Effector CD8-positive, alpha-beta T cell (primary cell): Measurements from ENCODE around the gene PITX2.

ENCODE experiments used
- DNase-seq: peaks from one replicate; lab custom pipeline; 2025; lab: John Stamatoyannopoulos, UW

The PITX2 gene

DNA sequence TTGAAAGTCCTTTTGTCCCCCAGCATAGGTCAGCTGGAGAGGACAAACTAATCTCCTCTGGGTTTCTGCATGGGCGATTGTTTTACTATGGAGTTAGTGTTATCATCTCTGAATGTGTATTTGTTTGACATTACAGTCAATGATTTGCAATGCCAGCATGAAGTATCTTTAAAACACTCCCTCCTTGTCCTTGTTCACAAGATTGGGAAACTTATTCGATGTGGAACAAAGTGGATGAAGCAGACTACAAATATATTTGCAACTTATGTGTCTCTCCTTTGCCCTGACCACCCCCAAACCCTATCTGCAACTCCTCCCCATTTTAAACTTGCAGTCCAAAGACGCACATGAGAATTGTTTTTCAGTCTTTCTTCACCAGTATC, 1.5 kb upstream of the PITX2 start:
- no peak for DNase-seq

DNA sequence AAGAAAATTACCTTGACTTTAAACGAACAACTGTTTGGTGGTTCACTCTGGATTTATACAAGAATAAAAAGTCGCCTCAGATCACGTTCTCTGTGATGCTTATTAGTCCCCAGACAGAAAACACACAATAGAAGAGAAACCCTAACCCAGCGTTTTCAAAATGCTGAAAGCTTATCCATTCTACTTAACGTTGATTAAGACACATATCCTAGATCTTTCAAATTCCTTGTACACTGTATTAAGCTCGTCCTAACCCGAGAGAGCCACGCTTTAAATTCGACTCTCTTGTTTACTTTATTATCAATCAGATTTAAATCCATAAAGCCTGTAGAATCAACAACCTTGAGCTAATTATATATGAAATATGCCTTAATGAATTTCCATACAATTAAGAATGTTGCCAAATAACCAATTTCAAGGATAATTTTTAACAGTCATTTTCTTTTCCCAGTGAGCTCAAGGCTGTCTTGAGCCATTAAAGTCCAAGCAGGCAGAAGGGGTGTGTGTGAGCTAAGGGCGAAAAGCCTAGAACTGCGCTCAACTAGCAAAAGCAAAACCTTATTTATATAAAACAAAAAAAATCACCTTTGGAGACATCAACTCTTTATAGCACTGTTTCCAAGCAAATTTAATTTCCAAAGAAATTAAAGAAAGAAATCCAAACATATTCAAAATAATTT, 981 bp upstream of the PITX2 start:
- no peak for DNase-seq

- DNase-seq, result no peak
Measured at GRCh38 chr4:110621839-110622751, 782 bp downstream of the PITX2 start.

DNA sequence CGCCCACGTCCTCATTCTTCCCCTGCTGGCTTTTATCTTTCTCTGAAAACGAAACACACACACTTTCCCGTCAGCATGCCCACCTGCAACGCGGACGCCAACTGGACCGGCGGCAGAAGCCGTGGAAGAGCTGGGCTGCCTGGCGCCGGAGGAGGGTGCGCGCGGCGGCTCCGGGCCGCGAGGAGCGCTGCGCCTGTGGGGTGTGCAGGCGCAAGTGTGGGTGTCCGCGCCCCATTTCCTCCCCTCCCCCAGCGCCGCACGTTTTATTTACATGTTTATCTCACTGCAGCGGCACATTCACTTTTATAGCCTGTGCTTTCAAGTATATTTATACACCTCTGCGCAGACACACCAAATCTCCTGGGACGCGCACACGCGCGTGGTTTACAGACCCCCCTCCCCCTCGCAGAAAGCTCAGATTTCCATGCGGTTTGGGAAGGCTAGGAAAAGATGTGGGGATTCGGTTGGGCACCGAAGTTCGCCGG, 1.5 kb downstream of the PITX2 start:
- no peak for DNase-seq

- DNase-seq, result no peak
Measured at GRCh38 chr4:110620691-110621327, 2.1 kb downstream of the PITX2 start.

GRCh38 chr4:110620322-110620690, 2.6 kb downstream of the PITX2 start:
- no peak for DNase-seq

DNA sequence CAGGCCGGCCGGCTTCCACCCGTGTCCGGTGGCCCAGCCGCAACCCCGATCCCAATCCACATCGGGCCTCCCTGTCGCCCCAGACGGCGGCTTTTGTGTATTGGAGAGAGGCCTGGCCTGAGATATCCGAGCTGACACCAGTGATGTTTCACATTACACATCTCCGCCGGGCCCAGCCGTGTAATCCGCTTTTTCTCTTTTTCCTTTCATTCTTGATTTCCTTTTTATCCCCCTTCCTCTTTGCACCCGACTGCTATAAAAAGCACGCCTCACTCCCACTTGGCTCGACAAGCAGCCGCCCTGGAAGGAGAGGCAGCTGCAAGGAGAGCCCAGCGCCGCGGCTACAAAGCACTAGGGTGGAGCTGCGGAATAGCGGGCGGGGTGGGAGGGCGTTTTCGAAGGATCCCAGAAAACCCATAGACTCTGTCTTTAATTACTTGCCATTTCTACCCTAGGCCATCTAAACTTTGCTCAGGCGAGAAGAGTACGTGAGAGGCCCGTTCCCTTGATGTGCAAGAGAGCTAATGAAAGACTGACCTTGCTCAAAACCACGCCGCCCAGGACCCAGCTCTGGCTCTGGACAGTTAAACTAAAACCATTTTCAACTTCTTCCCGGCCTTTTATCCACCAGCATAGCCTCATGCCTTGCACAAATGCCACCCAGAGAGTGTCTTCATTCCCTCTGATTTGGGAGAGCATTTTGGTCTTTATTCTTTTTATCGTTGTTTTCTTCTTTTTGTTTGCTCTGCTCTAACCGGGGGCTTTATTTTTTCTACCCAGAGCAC, 3.2 kb downstream of the PITX2 start:
- DNase-seq, result no peak

- no peak for DNase-seq
Measured at GRCh38 chr4:110618581-110619462, 4.1 kb downstream of the PITX2 start.

DNA sequence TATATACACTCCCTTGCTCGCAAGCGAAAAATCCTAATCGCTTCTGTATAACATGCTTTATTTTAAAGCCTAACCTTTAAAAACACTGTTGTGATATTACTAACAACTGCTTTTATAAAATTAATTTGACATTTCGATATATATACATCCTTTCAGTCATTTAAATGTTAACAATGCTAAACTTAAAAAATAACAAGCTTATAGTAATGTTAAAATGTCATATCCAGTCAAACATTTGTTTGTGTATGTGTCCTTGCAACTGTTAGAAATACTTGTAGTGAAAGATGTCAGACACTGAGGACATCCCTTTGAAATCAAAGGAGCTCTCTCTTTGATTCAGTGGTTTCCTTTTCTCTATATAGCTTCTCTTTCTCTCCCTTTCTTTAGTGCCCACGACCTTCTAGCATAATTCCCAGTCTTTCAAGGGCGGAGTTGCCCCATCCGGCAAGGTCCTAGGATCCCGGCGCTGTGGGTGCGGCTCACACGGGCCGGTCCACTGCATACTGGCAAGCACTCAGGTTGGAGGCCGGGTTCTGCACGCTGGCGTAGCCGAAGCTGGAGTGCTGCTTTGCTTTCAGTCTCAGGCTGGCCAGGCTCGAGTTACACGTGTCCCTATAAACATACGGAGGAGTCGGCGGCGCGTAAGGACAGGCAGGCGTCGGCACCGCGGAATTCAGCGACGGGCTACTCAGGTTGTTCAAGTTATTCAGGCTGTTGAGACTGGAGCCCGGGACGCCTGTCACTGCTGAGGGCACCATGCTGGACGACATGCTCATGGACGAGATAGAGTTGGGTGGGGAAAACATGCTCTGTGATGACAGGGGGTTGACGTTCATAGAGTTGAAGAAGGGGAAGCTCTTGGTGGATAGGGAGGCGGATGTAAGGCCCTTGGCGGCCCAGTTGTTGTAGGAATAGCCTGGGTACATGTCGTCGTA, 5.0 kb downstream of the PITX2 start:
- DNase-seq, result no peak

GRCh38 chr4:110617075-110617640, 5.7 kb downstream of the PITX2 start:
- DNase-seq, result no peak

- no peak for DNase-seq
Measured at GRCh38 chr4:110616238-110617074, 6.4 kb downstream of the PITX2 start.

DNA sequence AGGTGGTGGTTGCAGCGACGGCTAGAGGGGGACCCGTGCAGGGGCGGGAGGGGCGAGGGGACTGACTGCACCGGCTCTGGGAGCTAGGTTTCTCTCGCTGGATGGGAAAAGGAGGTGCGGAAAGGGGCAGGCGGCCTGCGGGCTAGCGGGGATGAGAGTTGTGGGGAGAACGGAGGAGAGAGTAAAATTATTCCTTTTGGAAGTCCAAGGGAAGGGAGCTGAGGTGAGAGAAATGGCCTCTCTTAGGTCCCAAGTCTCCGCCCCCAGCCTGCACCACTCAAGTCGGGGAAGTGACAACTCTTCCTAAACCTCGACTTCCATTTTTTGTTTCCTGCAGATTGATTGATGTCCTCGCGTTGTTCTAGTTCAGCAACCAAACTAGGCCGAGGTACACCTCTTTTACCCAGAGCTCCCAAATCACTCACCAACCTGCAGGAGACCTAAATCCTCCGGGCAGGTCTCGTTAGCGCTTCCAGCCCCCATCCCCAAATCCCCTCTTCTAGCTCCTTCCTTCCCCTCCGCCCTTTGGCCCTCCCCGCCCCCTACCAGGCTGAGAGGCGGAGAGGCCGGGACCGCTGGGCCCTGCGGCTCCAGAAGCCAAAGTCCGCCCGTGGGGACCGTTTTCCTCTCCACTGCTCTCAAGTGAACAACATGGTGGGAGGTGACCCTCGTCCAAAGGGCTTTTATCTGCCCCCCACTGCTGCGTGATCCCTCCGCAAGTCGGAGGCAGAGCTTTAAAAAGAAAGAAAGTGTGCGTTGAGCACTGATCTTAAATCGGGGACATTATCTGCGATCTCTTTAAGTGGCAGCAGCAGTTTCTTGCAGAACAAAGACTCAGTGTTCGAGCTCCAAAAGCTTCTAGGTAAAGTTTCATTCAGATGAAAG, 7.3 kb downstream of the PITX2 start:
- no peak for DNase-seq

- no peak for DNase-seq
Measured at GRCh38 chr4:110614976-110615352, 7.9 kb downstream of the PITX2 start.

DNA sequence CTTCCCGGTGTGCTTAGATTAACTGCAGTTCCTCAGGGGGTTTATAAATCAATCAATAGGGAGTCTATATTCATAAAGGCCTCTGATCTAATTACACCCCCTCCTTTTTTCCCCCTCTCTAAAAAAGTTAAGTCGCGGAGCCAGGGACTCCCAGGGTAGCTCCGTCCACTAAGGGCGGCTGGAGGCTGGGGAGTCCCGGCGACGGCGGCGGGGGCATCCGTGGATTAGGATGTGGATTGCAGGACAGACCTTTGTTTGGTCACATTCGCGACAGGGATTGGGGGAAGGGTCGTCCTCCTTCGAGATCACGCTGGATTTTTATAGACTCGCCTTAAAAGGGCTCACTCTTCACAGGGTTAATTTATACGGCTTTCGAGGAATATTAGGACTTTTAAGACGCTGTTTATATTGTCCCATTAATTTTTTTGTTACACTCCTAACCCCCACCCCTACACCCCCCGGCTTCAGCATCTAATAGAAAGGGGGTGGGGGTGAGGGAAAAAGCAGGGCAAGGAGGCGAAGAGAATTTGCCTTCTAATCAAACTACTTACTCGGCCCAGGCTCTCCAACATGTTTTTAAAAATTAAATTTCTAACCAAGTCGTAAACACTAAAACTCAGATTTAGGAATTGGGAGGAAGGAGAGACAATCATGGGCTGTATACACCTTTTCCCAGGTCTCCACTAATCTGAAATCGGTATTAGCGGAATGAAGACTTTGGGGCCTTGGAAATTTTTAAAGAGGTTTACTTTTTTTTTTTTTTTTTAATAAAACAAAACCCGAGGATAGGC, 8.5 kb downstream of the PITX2 start:
- DNase-seq, result no peak

GRCh38 chr4:110613745-110614144, 9.1 kb downstream of the PITX2 start:
- DNase-seq, result no peak

DNA sequence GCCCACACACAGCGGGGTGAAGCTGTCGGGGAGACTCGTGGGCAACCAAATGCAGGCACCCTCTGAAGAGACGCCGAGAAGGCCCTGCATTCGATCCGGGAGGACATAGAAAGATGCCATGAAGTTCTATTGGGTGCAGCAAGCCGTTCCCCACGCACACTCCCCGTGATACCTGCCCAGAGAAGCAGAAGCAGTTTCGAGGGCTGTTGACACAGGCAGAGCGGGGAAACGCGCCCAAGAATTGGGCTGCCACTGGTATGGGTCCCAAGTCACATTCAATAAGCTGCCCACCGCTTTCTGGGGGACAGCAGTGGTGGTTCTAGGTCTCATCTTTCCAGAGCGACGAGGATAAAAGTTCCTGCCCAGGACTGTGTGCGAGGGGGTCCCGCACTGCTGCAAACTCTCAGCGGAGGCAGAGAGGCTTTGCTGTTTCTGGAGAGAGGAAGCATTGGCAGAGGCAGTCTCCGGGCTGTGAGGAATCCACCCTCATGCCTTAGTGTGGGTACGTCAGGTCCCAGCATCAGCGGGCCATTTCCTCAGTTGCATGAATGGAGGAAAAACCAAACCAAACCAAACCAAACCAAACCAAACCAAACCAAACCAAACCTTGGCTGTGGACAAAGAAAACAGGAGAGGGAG, 10.1 kb downstream of the PITX2 start:
- DNase-seq, result no peak
